Medulla oblongata (tissue), 1 donor: Measurements from ENCODE around the gene ISLR.
A peak's percentile ranks its signal among the peaks of the same experiment; 100 is the strongest.

ENCODE experiments used
- DNase-seq: peaks from one replicate; pipeline ENCODE4 v3.0.0-alpha.2; 2015; ENCODE audit errors: extremely low spot score

Gene ISLR

GRCh38 chr15:74211656-74212055, 38.1 kb downstream of the ISLR start:
- no peak for DNase-seq

GRCh38 chr15:74212494-74212893, 39.0 kb downstream of the ISLR start:
- no peak for DNase-seq

- no peak for DNase-seq
Observed at GRCh38 chr15:74213858-74214284, 40.4 kb downstream of the ISLR start.

GRCh38 chr15:74214324-74215021, 41.0 kb downstream of the ISLR start:
- DNase-seq, result no peak

GRCh38 chr15:74215958-74216357, 42.4 kb downstream of the ISLR start:
- no peak for DNase-seq

- DNase-seq, result no peak
Observed at GRCh38 chr15:74216949-74217348, 43.4 kb downstream of the ISLR start.

- no peak for DNase-seq
Observed at GRCh38 chr15:74217907-74218885, 44.7 kb downstream of the ISLR start.

- DNase-seq, result no peak
Observed at GRCh38 chr15:74220475-74221248, 47.2 kb downstream of the ISLR start.

GRCh38 chr15:74221399-74222239, 48.1 kb downstream of the ISLR start:
- no peak for DNase-seq

GRCh38 chr15:74222240-74223119, 49.0 kb downstream of the ISLR start:
- peak; percentile 18 for DNase-seq

- no peak for DNase-seq
Observed at GRCh38 chr15:74225928-74226327, 52.4 kb downstream of the ISLR start.
